SK-N-MC (cell line): ENCODE results near the gene DDC.

ENCODE experiments used
- DNase-seq: peaks from one replicate; pipeline ENCODE4 v3.0.0-alpha.2; 2011; ENCODE audit warnings: low read depth, low spot score
- H3K27ac ChIP-seq: fragments of 200-600 bp; sonication (generic); 2 replicates; pipeline ENCODE4 v1.5.1; 2016; ENCODE audit warnings: mixed run types
- H3K36me3 ChIP-seq: fragments of 200-600 bp; sonication (generic); 2 replicates; pipeline ENCODE4 v1.6.1; 2017; ENCODE audit warnings: antibody characterized with exemption, low read length, mixed read lengths; ENCODE audit not compliant: insufficient read depth
- H3K4me3 ChIP-seq: fragments of 200-600 bp; sonication (generic); 2 replicates; pipeline ENCODE4 v1.5.1; 2016
- H3K9ac ChIP-seq: fragments of 200-600 bp; sonication (generic); 2 replicates; pipeline ENCODE4 v1.8.0; 2017; ENCODE audit warnings: mixed run types, mixed read lengths; ENCODE audit not compliant: insufficient read length
- H3K9me3 ChIP-seq: fragments of 200-600 bp; sonication (generic); 2 replicates; pipeline ENCODE4 v1.6.1; 2017; ENCODE audit warnings: low read depth, mild to moderate bottlenecking, antibody characterized with exemption, low read length, moderate library complexity, mixed read lengths
- EZH2 ChIP-seq: fragments of 200-600 bp; sonication (generic); IDR thresholded peaks from one replicate; pipeline ENCODE4 v1.6.1; 2017; ENCODE audit warnings: antibody characterized with exemption
- FOXP2 ChIP-seq: optimal IDR thresholded peaks from 2 replicates; pipeline ENCODE3; 2011; ENCODE audit warnings: mild to moderate bottlenecking, moderate library complexity; ENCODE audit not compliant: insufficient read depth; ENCODE audit errors: extremely low read length, control extremely low read depth
- POLR2AphosphoS5 ChIP-seq: IDR thresholded peaks from 2 replicates; pipeline ENCODE4 v1.6.1; 2012; ENCODE audit warnings: mild to moderate bottlenecking, low read depth, low read length, borderline replicate concordance

Gene DDC

DNA sequence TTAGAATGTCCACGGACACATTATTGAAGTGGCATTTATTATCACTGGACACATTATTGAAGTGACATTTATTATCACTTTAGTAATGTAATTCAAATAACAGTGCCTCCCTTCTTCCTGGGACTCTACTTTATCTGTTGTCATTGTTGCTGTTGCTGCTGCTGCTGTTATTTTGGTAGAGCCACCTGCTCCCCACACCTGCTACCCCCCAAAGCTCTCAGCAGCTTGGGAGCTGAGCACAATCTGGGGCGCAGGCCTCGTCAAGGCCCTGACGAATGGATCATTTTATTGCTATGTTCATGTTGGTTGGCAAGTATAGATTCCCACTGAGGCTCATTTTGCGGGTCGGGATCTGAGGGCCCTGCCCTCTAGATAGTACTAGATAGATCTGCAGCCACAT lies 139.9 kb downstream of the DDC start:
- H3K9me3 ChIP-seq = no peaks in the 10 kb centered on the region
- DNase-seq = no peak
- no peak overlapping the region for H3K4me3 ChIP-seq
- TF ChIP-seq POLR2AphosphoS5 (no peak), FOXP2 (no peak), EZH2 (no peak)
- no peak overlapping the region for H3K27ac ChIP-seq
- H3K36me3 ChIP-seq = no peaks in the 10 kb centered on the region
- no peak overlapping the region for H3K9ac ChIP-seq

DNA sequence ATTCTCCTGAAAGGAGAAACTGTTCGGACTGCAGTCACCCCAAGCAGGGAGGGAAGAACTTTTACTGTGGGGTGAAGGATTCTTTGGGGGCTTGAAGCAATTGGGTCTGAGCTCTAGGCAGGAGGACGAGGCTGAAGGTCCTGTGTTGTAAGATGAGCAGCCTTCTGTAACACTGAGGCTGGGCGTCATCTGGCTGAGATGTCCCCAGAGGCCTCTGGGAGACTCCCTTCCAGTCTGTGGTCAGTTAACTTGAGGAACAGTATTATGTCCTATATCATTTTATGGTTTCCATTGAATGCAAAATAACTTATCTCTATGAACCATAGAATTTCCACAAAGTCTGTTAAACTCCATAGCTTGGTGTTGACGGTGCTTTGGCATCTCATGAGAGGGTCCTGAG lies 141.3 kb downstream of the DDC start:
- no peak overlapping the region for H3K27ac ChIP-seq
- H3K4me3 ChIP-seq = no peak overlapping the region
- H3K36me3 ChIP-seq = no peaks in the 10 kb centered on the region
- no peak for TF ChIP-seq EZH2
- TF ChIP-seq FOXP2 = no peak
- TF ChIP-seq POLR2AphosphoS5 = no peak
- H3K9me3 ChIP-seq = no peaks in the 10 kb centered on the region
- no peak for DNase-seq
- H3K9ac ChIP-seq = no peak overlapping the region

GRCh38 chr7:50422858-50423257 lies 142.3 kb downstream of the DDC start:
- no peak overlapping the region for H3K27ac ChIP-seq
- H3K36me3 ChIP-seq = no peaks in the 10 kb centered on the region
- TF ChIP-seq EZH2 (no peak), POLR2AphosphoS5 (0 out of 2 replicates have a peak, but pooled peaks have one; percentile 39)
- no peaks in the 10 kb centered on the region for H3K9me3 ChIP-seq
- no peak overlapping the region for H3K4me3 ChIP-seq
- DNase-seq = peak; percentile 37
- H3K9ac ChIP-seq = no peak overlapping the region

GRCh38 chr7:50421043-50421442 lies 144.2 kb downstream of the DDC start:
- H3K9me3 ChIP-seq = no peaks in the 10 kb centered on the region
- H3K4me3 ChIP-seq = no peak overlapping the region
- no peaks in the 10 kb centered on the region for H3K36me3 ChIP-seq
- no peak overlapping the region for H3K9ac ChIP-seq
- no peak for DNase-seq
- H3K27ac ChIP-seq = no peak overlapping the region
- no peak for TF ChIP-seq FOXP2
- no peak for TF ChIP-seq POLR2AphosphoS5
- TF ChIP-seq EZH2 = no peak

- Histone ChIP-seq H3K4me3 (no peak overlapping the region), H3K27ac (no peak overlapping the region), H3K36me3 (no peaks in the 10 kb centered on the region), H3K9ac (no peak overlapping the region), H3K9me3 (no peaks in the 10 kb centered on the region)
- TF ChIP-seq POLR2AphosphoS5 (no peak), EZH2 (no peak), FOXP2 (no peak)
- no peak for DNase-seq
Observed at GRCh38 chr7:50418526-50419290, 146.5 kb downstream of the DDC start.

GRCh38 chr7:50418086-50418515 lies 147.1 kb downstream of the DDC start:
- Histone ChIP-seq H3K9me3 (no peaks in the 10 kb centered on the region), H3K4me3 (no peak overlapping the region), H3K9ac (no peak overlapping the region), H3K36me3 (no peaks in the 10 kb centered on the region), H3K27ac (no peak overlapping the region)
- TF ChIP-seq FOXP2 (no peak), EZH2 (no peak), POLR2AphosphoS5 (no peak)
- no peak for DNase-seq

DNA sequence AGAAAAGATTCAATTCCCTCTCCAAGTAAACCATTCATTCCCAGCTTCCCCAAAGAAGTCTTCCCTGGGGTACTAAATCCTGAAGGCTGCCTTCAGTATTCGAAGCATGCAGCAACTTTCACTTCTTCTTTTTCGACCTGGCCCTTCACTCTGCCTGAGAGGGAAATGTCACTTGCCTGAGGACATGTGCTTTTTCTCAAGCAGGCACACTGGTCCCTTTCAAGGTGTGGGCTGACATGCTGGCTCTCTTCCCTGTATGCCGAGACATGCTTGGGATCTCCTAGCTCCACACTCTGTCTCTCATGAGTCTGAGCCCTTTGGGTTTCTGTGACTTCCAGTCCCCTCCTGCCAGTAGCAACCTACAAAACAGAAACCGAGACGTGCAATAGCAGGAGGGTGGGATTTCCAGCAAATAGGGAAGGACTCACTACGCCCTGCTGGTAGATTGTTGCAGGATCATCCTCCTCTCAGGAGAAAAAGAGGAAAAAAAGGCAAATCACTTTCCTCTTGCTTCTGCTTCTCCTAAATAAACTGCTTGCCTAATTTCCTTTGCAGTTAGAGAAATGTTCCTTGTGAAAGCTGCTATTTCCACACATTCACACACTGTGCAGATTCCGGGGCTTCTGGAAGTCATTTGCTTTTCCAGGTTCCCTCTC lies 148.6 kb downstream of the DDC start:
- Histone ChIP-seq H3K4me3 (no peak overlapping the region), H3K9me3 (no peaks in the 10 kb centered on the region), H3K36me3 (no peaks in the 10 kb centered on the region), H3K9ac (no peak overlapping the region), H3K27ac (no peak overlapping the region)
- TF ChIP-seq POLR2AphosphoS5 (no peak), EZH2 (no peak), FOXP2 (no peak)
- DNase-seq = no peak

DNA sequence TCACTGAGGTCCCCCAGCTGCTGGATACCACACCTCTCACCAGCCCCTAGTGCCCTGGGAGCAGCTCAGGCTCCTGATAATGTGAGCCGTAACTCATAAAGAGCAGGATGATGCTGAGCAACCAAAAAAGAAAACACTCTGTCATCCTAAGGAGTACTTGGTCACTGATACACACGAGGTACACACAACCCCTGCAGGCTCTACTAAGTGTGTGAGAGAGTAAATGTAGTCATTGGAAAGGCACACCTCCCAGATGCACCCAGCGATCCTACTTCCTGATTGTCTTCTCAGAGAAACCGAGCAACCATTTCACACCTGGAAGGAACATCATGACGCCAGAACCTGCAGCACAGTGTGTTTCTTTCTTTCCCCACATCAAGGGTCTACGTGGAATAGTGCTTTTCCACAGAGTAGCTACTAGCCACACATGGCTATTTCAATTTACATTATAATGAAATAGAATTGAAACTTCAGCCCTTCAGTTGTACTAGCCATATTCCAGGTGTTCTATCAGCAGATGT lies 149.3 kb downstream of the DDC start:
- TF ChIP-seq POLR2AphosphoS5 = no peak
- TF ChIP-seq FOXP2 = no peak
- no peak for TF ChIP-seq EZH2
- Histone ChIP-seq H3K9me3 (no peaks in the 10 kb centered on the region), H3K36me3 (no peaks in the 10 kb centered on the region), H3K27ac (no peak overlapping the region), H3K9ac (no peak overlapping the region), H3K4me3 (no peak overlapping the region)
- DNase-seq = no peak

DNA sequence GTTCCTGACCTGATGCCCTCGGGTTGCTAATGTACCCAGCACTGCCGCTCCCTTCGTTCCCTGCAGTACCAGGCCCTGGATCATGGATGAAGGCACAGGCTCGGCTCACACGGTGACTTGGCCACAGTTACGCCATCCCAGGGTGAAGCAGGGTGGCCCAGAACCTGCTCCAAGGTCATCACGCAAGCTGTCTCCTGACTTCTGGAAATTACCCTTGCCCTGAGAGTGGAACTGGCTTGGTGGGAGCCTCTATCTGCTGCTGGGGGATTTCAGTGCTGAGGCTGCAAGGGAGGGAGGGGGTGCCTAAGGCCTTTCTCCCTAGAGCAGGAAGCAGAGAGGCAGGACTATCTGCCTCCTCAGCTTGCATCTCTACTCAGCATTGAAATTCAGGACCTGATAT lies 151.6 kb downstream of the DDC start:
- no peak for DNase-seq
- Histone ChIP-seq H3K9ac (no peak overlapping the region), H3K4me3 (no peak overlapping the region), H3K36me3 (no peaks in the 10 kb centered on the region), H3K9me3 (no peaks in the 10 kb centered on the region), H3K27ac (no peak overlapping the region)
- no peak for TF ChIP-seq FOXP2
- no peak for TF ChIP-seq EZH2
- TF ChIP-seq POLR2AphosphoS5 = no peak

DNA sequence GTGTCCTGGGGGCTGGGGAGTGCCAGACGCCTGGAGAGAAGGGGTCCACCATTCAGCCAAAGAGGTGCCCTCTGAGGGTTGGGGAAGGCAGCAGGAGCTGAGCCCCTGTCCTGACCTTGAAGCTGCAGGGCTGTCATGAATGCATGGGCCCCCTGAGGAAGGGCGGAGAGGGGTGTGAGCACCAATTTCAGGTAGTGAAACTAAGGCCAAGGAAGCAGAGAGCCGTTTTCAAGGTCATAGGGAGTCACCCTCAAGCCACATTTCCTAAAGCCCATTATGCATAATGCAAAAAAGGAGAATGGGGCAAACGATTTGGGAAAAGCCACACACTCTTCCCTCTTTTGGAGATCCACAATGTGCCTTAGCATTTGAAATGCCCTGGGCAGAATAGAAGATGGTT lies 152.2 kb downstream of the DDC start:
- no peak for TF ChIP-seq EZH2
- TF ChIP-seq POLR2AphosphoS5 = no peak
- TF ChIP-seq FOXP2 = no peak
- H3K9me3 ChIP-seq = no peaks in the 10 kb centered on the region
- no peak for DNase-seq
- no peak overlapping the region for H3K4me3 ChIP-seq
- no peaks in the 10 kb centered on the region for H3K36me3 ChIP-seq
- H3K27ac ChIP-seq = no peak overlapping the region
- no peak overlapping the region for H3K9ac ChIP-seq
